AML-193 (cell line): Measurements from ENCODE around the gene PDGFA.

ENCODE experiments used
- DNase-seq, 2 experiments: peaks; one replicate each; lab custom pipeline; 2025; lab: John Stamatoyannopoulos, UW

Gene PDGFA

DNA sequence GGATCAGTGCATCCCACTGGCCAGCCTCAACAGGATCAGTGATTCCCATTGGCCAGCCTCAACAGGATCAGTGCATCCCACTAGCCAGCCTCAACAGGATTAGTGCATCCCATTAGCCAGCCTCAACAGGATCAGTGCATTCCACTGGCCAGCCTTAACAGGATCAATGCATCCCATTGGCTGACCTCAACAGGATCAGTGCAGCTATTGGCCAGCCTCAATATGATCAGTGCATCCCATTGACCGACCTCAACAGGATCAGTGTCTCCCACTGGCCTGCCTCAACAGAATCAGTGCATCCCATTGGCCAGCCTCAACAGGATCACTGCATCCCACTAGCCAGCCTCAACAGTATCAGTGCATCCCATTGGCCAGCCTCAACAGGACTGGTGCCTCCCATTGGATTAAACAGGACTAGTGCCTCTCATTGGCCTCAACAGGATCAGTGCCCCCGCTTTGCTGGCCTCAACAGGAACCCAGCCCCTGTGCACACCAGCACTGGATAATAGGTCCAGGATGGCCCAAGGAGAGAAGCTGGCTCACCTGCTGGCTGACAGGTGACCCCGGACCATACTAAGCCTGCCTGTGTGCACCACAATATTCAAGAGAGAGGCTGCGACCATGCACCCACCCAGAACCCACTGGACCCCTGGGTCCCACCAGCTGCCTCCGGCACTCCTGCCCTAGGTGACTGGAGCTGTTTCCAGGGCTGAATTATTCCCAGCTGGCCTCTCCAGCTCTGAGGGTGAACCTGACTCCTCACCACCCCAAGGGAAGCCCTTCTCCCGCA lies 59.9 kb downstream of the PDGFA start:
- no peak for DNase-seq

GRCh38 chr7:458511-459245 lies 61.0 kb downstream of the PDGFA start:
- no peak for DNase-seq

DNA sequence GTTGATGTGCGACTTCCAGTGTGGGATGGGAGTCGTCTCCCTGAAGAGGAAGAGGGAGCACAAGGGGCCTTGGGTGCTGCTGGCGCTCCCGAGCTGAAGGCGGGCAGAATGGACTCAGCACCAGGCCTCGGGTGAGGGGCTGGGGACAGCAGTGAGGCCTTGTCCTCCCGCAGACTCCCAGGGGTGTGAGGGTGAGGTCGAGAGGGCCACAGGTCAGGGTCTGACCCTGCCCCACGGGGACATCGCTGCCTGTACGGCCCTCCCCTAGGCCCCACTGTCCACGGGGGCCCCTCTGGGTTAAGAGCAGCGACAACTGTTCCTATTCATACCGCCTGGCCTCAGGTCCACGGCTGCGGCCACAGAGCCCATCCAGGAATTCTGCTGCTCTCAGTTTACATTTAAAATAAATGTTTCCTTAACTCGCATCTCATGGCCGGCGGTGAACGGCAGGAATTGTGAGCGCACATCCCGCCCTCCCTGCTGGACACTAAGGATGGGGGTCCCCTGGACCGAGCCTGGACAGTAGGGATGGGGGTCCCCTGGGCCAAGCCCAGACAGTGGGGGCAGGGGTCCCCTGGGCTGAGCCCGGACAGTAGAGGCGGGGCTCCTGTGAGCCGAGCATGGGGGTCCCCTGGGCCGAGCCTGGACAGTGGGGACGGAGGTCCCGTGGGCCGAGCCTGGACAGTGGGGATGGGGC lies 61.7 kb downstream of the PDGFA start:
- DNase-seq: no peak

GRCh38 chr7:455110-455928 lies 64.3 kb downstream of the PDGFA start:
- no peak for DNase-seq

DNA sequence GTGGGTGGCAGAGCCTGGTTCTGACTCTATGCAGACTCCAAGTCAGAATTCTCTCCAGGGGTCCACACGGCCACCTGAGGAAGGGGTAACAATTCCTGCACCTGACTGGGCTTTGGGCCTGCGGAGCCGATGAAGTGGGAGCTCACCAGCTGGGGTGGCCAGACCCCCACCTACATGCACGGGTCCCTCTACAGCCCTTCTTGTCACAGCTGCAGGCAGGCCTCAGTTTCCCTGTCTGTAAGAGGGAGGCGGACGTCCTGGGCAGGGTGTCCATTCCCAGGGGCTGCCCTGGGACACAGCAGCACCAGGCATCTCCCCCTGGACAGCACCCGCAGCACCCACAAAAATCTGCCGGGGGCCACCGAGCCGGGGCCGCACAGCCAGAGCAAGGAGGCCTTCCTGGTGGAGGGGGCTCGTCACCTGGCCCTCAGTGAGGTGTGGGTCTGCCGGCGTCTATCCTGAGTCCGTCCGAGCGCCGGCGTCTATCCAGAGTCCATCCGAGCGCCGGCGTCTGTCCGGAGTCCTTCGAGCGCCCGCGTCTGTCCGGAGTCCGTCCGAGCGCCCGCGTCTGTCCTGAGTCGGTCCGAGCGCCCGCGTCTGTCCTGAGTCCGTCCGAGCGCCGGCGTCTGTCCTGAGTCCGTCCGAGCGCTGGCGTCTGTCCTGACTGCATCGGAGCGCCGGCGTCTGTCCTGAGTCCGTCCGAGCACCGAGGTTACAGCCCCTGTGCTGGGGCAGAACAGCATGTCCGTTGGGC lies 65.1 kb downstream of the PDGFA start:
- no peak for DNase-seq

- DNase-seq: no peak
Measured at GRCh38 chr7:453597-454306, 65.9 kb downstream of the PDGFA start.

- no peak for DNase-seq
Measured at GRCh38 chr7:452791-453455, 66.7 kb downstream of the PDGFA start.

- no peak for DNase-seq
Measured at GRCh38 chr7:452226-452751, 67.4 kb downstream of the PDGFA start.

DNA sequence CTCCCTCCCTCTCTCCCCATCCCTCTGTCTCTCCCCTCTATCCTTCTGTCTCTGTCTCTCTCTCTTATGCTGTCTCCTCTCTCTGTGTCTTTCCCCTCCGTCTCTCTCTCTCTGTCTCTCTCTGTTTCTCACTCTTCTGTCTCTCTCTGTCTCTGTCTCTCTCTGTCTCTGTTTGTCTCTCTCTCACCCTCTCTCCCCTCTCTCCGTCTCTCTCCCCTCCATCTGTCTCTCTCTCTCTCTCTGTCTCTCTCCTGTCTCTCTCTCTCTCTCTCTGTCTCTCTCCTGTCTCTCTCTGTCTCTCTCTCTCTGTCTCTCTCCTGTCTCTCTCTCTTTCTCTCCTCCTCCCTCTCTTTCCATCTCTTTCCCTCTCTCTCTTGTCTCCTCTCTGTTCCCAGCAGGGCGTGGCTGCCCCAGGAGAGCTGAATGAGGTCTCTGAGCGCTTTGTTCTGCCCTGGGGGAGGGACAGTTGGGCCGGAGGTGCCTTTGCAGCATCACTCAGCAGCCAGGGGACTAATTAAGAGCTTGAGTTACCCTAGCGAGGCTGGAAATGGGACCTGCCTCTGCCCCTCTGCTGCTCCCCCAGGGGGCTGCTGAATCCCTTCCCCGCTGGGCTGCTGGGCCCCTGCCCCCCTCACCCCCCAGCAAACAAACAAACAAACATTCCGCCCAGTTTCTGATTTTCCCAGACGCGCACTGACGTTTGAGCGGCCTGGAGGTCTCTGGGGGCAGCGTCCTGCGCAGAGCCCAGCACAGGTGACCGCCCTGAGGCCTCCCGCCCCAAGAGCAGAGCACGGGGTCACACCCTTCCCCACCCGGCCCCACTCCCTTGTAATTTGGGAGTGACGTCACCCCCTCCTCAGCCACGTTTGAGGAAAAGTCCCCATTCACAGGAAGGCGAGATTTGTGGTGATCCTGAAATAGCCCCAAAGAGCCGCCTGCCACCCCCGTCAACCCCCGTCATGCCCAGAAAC lies 68.1 kb downstream of the PDGFA start:
- no peak for DNase-seq

- no peak for DNase-seq
Measured at GRCh38 chr7:450741-451140, 68.9 kb downstream of the PDGFA start.

GRCh38 chr7:450036-450435 lies 69.6 kb downstream of the PDGFA start:
- DNase-seq: no peak

DNA sequence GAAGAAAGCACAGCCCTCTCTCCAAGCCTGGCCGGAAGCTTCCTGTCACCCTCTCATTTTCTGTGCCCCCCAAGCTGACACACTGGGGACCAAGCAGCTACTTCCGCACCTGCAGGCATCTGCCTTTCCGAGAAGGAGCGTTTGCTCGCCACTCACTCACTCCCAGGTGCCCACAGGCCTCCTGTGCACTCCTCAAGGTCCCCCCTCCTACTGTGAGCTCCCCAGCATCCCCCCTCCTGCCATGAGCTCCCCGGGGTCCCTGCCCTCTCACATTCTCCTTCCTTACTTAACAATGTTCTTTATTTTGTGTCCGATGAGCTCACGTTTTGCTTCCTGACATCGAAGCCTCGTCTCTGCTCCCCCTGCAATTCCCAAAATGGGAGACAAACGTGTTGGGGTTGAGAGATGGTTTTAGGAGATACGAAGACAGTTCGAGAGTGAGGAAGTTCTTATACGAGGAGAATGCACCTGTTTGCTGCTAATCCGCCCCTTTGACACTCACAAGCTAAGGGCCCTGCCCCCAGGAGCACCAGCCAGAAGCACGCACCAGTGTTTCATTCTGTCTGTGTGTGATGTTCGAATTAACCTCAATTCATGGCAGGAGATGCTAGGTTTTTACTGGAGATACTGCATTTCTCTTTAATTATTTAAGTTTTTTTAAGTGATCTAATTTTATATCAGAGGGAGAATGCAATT lies 70.2 kb downstream of the PDGFA start:
- no peak for DNase-seq

- no peak for DNase-seq
Measured at GRCh38 chr7:447523-447922, 72.1 kb downstream of the PDGFA start.
